ENCODE data around the gene FFAR4. TPM values are rescaled to one million over a fixed set of nuclear protein-coding genes. Genes with fewer than 3 reads are reported as not detected.

The FFAR4 gene
- total and polyA plus RNA-seq, 7 donors = 0.01 to 0.18 (median 0.08) TPM; not detected in 3

DNA sequence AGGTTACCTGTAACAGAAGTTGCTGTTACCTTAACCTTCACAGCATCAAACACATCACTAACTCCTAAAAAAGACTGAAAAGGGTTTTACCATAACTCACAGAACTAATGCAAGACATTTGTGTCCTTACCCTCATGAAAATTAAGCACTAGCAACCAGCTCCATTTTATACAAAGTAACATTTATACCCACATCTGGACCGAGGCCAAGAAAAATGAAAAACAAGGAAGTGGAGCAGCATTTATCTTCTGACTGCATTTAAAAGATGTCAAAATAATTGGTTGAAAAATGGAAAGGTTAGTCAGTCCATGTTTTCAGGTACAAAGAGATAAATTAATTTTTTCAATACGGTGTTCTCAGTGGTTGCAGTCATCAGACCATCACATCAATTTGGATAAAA, 37.7 kb downstream of the FFAR4 start:
- 62 to 68% (median 63%) methylated on average over 2 of the region's 2 CpGs for WGBS, 3 donors
- H3K27me3 ChIP-seq (ENCODE audit: insufficient read depth in 3 of 3, low read length in 2 of 3) = peaks cover 0 to 46% (median 2%) of the 10 kb centered on the region in 3 donors

DNA sequence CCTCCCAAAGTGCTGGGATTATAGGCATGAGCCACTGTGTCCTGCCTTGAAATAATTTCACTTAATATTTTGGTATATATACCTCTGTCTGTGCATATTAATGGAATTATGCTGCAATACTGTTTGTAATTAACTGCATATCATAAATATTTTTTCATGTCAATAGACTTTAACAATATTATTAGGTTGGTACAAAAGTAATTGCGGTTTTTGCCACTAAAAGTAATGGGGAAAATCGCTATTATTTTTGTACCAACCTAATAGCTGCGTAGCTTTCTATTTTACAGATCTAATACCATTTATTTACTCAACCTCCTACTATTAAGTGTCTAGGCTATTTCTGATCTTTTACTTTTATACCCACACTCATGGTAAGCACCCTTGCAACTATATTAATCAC, 42.0 kb downstream of the FFAR4 start:
- ATAC-seq = no peak
- WGBS, 3 donors = 86 to 93% (median 89%) methylated on average over 3 of the region's 3 CpGs

More for the DNA sequence above, 37.7 kb downstream of the FFAR4 start:
- Histone ChIP-seq H3K4me1 (no peaks in the 10 kb centered on the region), H3K9me3 (peaks cover 3% of the 10 kb centered on the region), H3K4me3 (no peak overlapping the region), H3K27ac (no peak overlapping the region), H3K36me3 (ENCODE audit: insufficient read depth in 1 of 2, low read depth in 1 of 2) (no peaks in the 10 kb centered on the region)
- ATAC-seq (no peak), DNase-seq (no peak)
- intact Hi-C loops (cut with DNase I) = no loop called here
- TF ChIP-seq, protein P1, sequence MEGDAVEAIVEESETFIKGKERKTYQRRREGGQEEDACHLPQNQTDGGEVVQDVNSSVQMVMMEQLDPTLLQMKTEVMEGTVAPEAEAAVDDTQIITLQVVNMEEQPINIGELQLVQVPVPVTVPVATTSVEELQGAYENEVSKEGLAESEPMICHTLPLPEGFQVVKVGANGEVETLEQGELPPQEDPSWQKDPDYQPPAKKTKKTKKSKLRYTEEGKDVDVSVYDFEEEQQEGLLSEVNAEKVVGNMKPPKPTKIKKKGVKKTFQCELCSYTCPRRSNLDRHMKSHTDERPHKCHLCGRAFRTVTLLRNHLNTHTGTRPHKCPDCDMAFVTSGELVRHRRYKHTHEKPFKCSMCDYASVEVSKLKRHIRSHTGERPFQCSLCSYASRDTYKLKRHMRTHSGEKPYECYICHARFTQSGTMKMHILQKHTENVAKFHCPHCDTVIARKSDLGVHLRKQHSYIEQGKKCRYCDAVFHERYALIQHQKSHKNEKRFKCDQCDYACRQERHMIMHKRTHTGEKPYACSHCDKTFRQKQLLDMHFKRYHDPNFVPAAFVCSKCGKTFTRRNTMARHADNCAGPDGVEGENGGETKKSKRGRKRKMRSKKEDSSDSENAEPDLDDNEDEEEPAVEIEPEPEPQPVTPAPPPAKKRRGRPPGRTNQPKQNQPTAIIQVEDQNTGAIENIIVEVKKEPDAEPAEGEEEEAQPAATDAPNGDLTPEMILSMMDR (IDR thresholded peaks at IDR 0.05) = no peak

DNA sequence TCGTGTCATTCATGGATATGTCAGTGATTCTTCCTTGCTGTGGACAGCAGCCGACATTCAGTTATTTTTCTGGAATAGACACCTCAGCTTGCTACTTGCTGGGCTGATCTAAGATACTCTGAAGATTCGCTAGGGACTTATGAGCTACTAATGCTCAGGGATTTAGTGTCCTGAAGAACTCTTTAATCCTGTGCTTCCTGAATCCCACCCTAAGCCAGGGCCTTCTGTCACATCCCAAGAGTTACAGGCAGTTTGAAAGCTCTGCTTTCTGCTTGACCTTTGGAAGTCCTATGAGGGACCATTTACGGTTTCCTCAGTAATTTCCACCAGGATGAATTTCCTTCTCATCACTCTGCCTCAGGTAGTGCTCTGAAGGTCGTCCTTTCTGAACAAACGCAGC, 45.8 kb downstream of the FFAR4 start, which contains the start of gene PDE6C:
Gene PDE6C (plus strand): TSS at position 227 of the 400 bp plus-strand sequence. CDS start 189 bp downstream, outside the sequence.
- no peaks in the 10 kb centered on the region for H3K4me1 ChIP-seq
- 71 to 76% (median 72%) methylated on average over 6 of the region's 6 CpGs for WGBS, 3 donors
- ATAC-seq = no peak

More for the DNA sequence above, 42.0 kb downstream of the FFAR4 start:
- no peak for DNase-seq
- Histone ChIP-seq H3K27me3 (ENCODE audit: insufficient read depth in 3 of 3, low read length in 2 of 3) (peaks cover 0 to 5% (median 2%) of the 10 kb centered on the region in 3 donors), H3K9me3 (peaks cover 3% of the 10 kb centered on the region), H3K36me3 (ENCODE audit: insufficient read depth in 1 of 2, low read depth in 1 of 2) (no peaks in the 10 kb centered on the region), H3K4me3 (no peak overlapping the region), H3K27ac (no peak overlapping the region), H3K4me1 (no peaks in the 10 kb centered on the region)
- intact Hi-C loops (cut with DNase I) = no loop called here
- TF ChIP-seq, protein P1 (IDR thresholded peaks at IDR 0.05) = no peak

DNA sequence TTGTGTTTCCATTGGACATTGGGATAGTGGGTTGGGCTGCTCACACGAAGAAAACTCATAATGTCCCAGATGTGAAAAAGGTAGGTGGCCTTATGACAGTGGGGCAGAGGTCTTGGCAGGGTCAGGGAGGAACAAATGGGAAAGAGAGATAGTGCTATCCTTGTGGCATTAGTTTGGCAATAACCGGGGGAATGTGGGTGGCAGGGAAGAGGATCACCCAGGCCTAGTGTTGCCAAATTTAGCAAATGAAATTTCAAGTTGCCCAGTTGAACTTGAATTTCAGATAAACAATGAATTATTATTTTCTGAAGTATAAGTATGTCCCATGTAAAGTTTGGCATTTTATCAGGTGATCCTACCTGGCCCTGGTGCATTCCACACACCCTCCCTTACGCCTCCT, 46.7 kb downstream of the FFAR4 start:
- Histone ChIP-seq H3K9me3 (no peaks in the 10 kb centered on the region), H3K27ac (no peak overlapping the region), H3K36me3 (ENCODE audit: insufficient read depth in 1 of 2, low read depth in 1 of 2) (no peaks in the 10 kb centered on the region), H3K4me1 (no peaks in the 10 kb centered on the region), H3K27me3 (ENCODE audit: insufficient read depth in 3 of 3, low read length in 2 of 3) (no peaks in the 10 kb centered on the region), H3K4me3 (no peak overlapping the region)
- ATAC-seq (no peak), DNase-seq (no peak)
- TF ChIP-seq, protein P1 (IDR thresholded peaks at IDR 0.05) = no peak
- intact Hi-C loops (cut with DNase I) = no loop called here
- 67 to 80% (median 67%) methylated on average over 3 of the region's 3 CpGs for WGBS, 3 donors

More for the DNA sequence above, 45.8 kb downstream of the FFAR4 start, which contains the start of gene PDE6C:
- H3K27ac ChIP-seq = no peak within 1 kb of the TSS
- no peak within 1 kb of the TSS for H3K4me3 ChIP-seq
- H3K9me3 ChIP-seq = peaks cover 3% of the 10 kb centered on the region
- DNase-seq = no peak
- no peaks in the 10 kb centered on the region for H3K36me3 ChIP-seq (ENCODE audit: insufficient read depth in 1 of 2, low read depth in 1 of 2)
- no peaks in the 10 kb centered on the region for H3K27me3 ChIP-seq (ENCODE audit: insufficient read depth in 3 of 3, low read length in 2 of 3)
- TF ChIP-seq, protein P1 (IDR thresholded peaks at IDR 0.05) = no peak
- intact Hi-C loops (cut with DNase I) = no loop called here

Data from psoas muscle (tissue), 8 donors.